HAP-1 (cell line): Measurements from ENCODE around the gene TBX4.

Experiments used
- DNase-seq, 2 experiments: peaks; one replicate each; pipeline ENCODE4 v3.0.0-alpha.2; 2016 to 2020; ENCODE audit warnings: low spot score in 2 of 2
- H3K27me3 ChIP-seq: fragments of 250-450 bp; sonication (Bioruptor Pico); 2 replicates; pipeline ENCODE4 v1.5.1; 2020; ENCODE audit warnings: low read depth, mild to moderate bottlenecking, moderate library complexity
- H3K36me3 ChIP-seq: fragments of 250-450 bp; sonication (Bioruptor Pico); replicated peaks from 2 replicates; pipeline ENCODE4 v1.5.1; 2020; ENCODE audit warnings: mild to moderate bottlenecking
- H3K4me1 ChIP-seq: fragments of 250-450 bp; sonication (Bioruptor Pico); 2 replicates; pipeline ENCODE4 v1.5.1; 2020; ENCODE audit warnings: mild to moderate bottlenecking
- H3K4me3 ChIP-seq: fragments of 250-450 bp; sonication (Bioruptor Pico); 2 replicates; pipeline ENCODE4 v1.5.1; 2020; ENCODE audit warnings: mild to moderate bottlenecking, moderate library complexity
- H3K9me3 ChIP-seq: fragments of 250-450 bp; sonication (Bioruptor Pico); 2 replicates; pipeline ENCODE4 v1.5.1; 2020; ENCODE audit warnings: mild to moderate bottlenecking, moderate library complexity
- in situ Hi-C: fragments of 300-500 bp; cut with MboI; formaldehyde crosslinking; loops from 3 replicates; pipeline ENCODE4 v1.14.3; 2020; ENCODE audit warnings: low sequenced_read_pairs, inconsistent platforms, mixed read lengths

Gene TBX4

DNA sequence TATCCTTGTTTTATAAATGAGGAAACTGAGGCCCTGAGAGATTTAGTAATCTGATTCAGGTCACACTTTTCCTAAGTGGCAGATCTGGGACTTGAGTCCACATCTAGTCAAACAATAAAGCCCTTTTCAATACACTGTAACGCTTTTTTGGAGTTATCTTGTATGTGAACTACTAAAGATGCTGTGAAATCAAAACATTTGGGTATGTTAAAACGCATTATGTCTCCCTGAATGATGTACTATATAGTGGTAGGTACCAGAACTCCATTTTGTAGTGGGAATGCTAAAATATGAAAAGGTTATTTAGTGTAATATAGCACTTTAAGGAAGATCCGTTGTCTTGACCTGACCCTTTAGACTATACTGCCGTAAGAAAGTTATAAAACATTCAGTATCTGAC, 81.6 kb downstream of the TBX4 start:
- peaks cover 5% of the 10 kb centered on the region; the same call in 1 of the 2 replicates for H3K4me1 ChIP-seq
- H3K36me3 ChIP-seq, result no peaks in the 10 kb centered on the region
- no peak overlapping the region for H3K4me3 ChIP-seq
- in situ Hi-C loops, result no loop called here
- no peaks in the 10 kb centered on the region for H3K9me3 ChIP-seq
- DNase-seq, result no peak
- no peaks in the 10 kb centered on the region; the same call in 1 of the 2 replicates for H3K27me3 ChIP-seq

- Histone ChIP-seq H3K4me3 (no peak overlapping the region), H3K36me3 (no peaks in the 10 kb centered on the region), H3K4me1 (peaks cover 5% of the 10 kb centered on the region; the same call in 1 of the 2 replicates), H3K9me3 (no peaks in the 10 kb centered on the region), H3K27me3 (no peaks in the 10 kb centered on the region; the same call in 1 of the 2 replicates)
- peak in 1 of 2 experiments; percentile 5 for DNase-seq
- in situ Hi-C loops, result no loop called here
These were observed 82.2 kb downstream of the TBX4 start for GRCh38 chr17:61534414-61534813.
